B cell (primary cell): ENCODE results near the gene RPS10. TPM values are rescaled to one million over a fixed set of nuclear protein-coding genes. Genes with fewer than 3 reads are reported as not detected.

Source experiments
- ATAC-seq: fragments of 200-7000 bp; cut with Tn5 transposase; one replicate; pipeline ENCODE4 v1.10.0; 2021; ENCODE audit warnings: low read depth, mild to moderate bottlenecking, moderate number of reproducible peaks, moderate library complexity
- CTCF ChIA-PET: fragments of 350-600 bp; sonication (Branson Sonifier 250); formaldehyde crosslinking; loops from one replicate; lab custom pipeline; 2021; ENCODE audit warnings: antibody characterized with exemption, inconsistent platforms; lab: Charles Lee
- POLR2A ChIA-PET: fragments of 350-600 bp; sonication (Branson Sonifier 250); formaldehyde crosslinking; loops from one replicate; lab custom pipeline; 2021; ENCODE audit warnings: antibody characterized with exemption; lab: Charles Lee
- DNase-seq: peaks from one replicate; pipeline ENCODE4 v3.0.0; 2013
- H2AFZ ChIP-seq: 2 replicates; pipeline ENCODE4 v1.6.1; 2012; ENCODE audit warnings: mild to moderate bottlenecking, low read depth, low read length; ENCODE audit not compliant: insufficient read depth, poor library complexity, severe bottlenecking
- H3K27ac ChIP-seq, 2 donors: 1 replicate in 1 of 2; 2 replicates in 1 of 2; pipeline ENCODE4 v1.5.1; 2012 to 2013; ENCODE audit warnings: low read length in 2 of 2, mild to moderate bottlenecking in 2 of 2, moderate library complexity in 1 of 2
- H3K27me3 ChIP-seq, 4 experiments: fragments of 200-600 bp in 1 of 4; sonication (generic) in 1 of 4; replicated peaks in 1 of 4; 1 replicate in 2 of 4; 2 replicates in 2 of 4; pipeline versions ENCODE4 v1.6.1 to v1.7.0; 2013 to 2016; ENCODE audit warnings: low read length in 3 of 4, mild to moderate bottlenecking in 2 of 4, mixed read lengths in 1 of 4, moderate library complexity in 1 of 4; ENCODE audit not compliant: insufficient read depth in 4 of 4, control insufficient read depth in 3 of 4; ENCODE audit errors: control extremely low read depth in 1 of 4
- H3K36me3 ChIP-seq, 2 experiments: replicated peaks in 1 of 2; 1 replicate in 1 of 2; 2 replicates in 1 of 2; pipeline versions ENCODE4 v1.6.1 to v1.7.1; 2013; ENCODE audit warnings: low read length in 1 of 2; ENCODE audit not compliant: insufficient read depth in 2 of 2, control insufficient read depth in 1 of 2; ENCODE audit errors: control extremely low read depth in 1 of 2, extremely low read depth in 1 of 2
- H3K4me1 ChIP-seq, 2 donors: fragments of 200-600 bp in 1 of 2; sonication (generic) in 1 of 2; 1 replicate in 1 of 2; 2 replicates in 1 of 2; pipeline versions ENCODE4 v1.5.1 to v1.6.1; 2013 to 2017; ENCODE audit warnings: low read length in 2 of 2; ENCODE audit not compliant: control insufficient read depth in 2 of 2, insufficient read depth in 2 of 2
- H3K4me2 ChIP-seq: replicated peaks from 2 replicates; pipeline ENCODE3; 2012; ENCODE audit warnings: mild to moderate bottlenecking, low read depth, low read length; ENCODE audit not compliant: poor library complexity, severe bottlenecking
- H3K4me3 ChIP-seq, 5 experiments: fragments of 200-600 bp in 1 of 5; sonication (generic) in 1 of 5; 1 replicate in 3 of 5; 2 replicates in 2 of 5; pipeline versions ENCODE4 v1.5.1 to v1.7.0; 2011 to 2016; ENCODE audit warnings: low read length in 4 of 5, mild to moderate bottlenecking in 4 of 5, low read depth in 2 of 5, control low read depth in 1 of 5, moderate library complexity in 1 of 5; ENCODE audit not compliant: insufficient read depth in 1 of 5; ENCODE audit errors: control extremely low read depth in 1 of 5, extremely low read depth in 1 of 5
- H3K79me2 ChIP-seq: fragments of 200-600 bp; sonication (generic); one replicate; pipeline ENCODE4 v1.6.0; 2016; ENCODE audit warnings: low read length; ENCODE audit not compliant: control insufficient read depth, insufficient read depth
- H3K9ac ChIP-seq: fragments of 200-600 bp; sonication (generic); 2 replicates; pipeline ENCODE4 v1.6.1; 2017; ENCODE audit warnings: mild to moderate bottlenecking, low read length, moderate library complexity
- H3K9me3 ChIP-seq, 3 donors: one replicate each; pipeline versions ENCODE4 v1.6.1 to v1.7.1; 2013; ENCODE audit warnings: low read length in 2 of 3; ENCODE audit not compliant: control insufficient read depth in 2 of 3, insufficient read depth in 1 of 3; ENCODE audit errors: control extremely low read depth in 1 of 3
- H4K20me1 ChIP-seq: 2 replicates; pipeline ENCODE4 v1.6.0; 2012; ENCODE audit warnings: mild to moderate bottlenecking, low read length; ENCODE audit not compliant: insufficient read depth, control insufficient read depth, poor library complexity, severe bottlenecking
- H3K27ac Mint-ChIP-seq: one replicate; pipeline ENCODE4 v1.8.0; 2021; ENCODE audit warnings: mixed read lengths
- H3K27me3 Mint-ChIP-seq: one replicate; pipeline ENCODE4 v1.8.0; 2021; ENCODE audit warnings: mixed read lengths
- H3K4me1 Mint-ChIP-seq: one replicate; pipeline ENCODE4 v1.8.0; 2021; ENCODE audit warnings: mixed read lengths
- H3K4me3 Mint-ChIP-seq: one replicate; pipeline ENCODE4 v1.8.0; 2021; ENCODE audit warnings: mixed read lengths
- H3K9me3 Mint-ChIP-seq: one replicate; pipeline ENCODE4 v1.8.0; 2022; ENCODE audit warnings: mixed read lengths; ENCODE audit not compliant: insufficient read depth
- CTCF ChIP-seq: fragments of 200-600 bp; IDR thresholded peaks from one replicate; pipeline ENCODE4 v1.8.0; 2022; ENCODE audit warnings: antibody characterized with exemption, mild to moderate bottlenecking
- EZH2 ChIP-seq: IDR thresholded peaks from 2 replicates; pipeline ENCODE4 v1.6.1; 2012; ENCODE audit warnings: borderline replicate concordance, low read depth, mild to moderate bottlenecking, moderate library complexity, low read length; ENCODE audit not compliant: insufficient read depth, poor library complexity, severe bottlenecking
- WGBS: methylation state at CpG from one replicate; pipeline ENCODE4 v1.1.5; 2013; ENCODE audit warnings: missing lambda C conversion rate; ENCODE audit not compliant: insufficient coverage; 5-methylcytosine and 5-hydroxymethylcytosine counted together
- intact Hi-C: fragments of 100-400 bp; cut with micrococcal nuclease; formaldehyde crosslinking; loops from one replicate; pipeline ENCODE4 v1.10.0; 2022
- polyA plus RNA-seq: library from polyadenylated mRNA; depleted of rRNA; stranded (reverse); fragments of >200 nt; gene quantifications from 2 replicates; pipeline ENCODE4 v1.2.3, GENCODE V29; 2012
- total RNA-seq, 2 donors: library from RNA; stranded (reverse); fragments of 120-200 nt in 1 of 2; gene quantifications; 1 replicate in 1 of 2; 2 replicates in 1 of 2; pipeline versions ENCODE4 v1.2.3 to v1.2.4, GENCODE V29; 2013 to 2022

RPS10 gene
- total and polyA plus RNA-seq, 2 donors (not counting 1 experiment from before 2014, with no cell fraction given): 2,707 to 6,226 TPM

- Histone ChIP-seq H3K4me1 (peaks cover 4 to 11% of the 10 kb centered on the region in 2 donors), H3K27me3 (no peaks in the 10 kb centered on the region), H2AFZ (no peak overlapping the region), H3K36me3 (peaks cover 1 to 3% of the 10 kb centered on the region in 2 experiments), H3K9me3 (no peaks in the 10 kb centered on the region), H3K4me2 (no peak overlapping the region), H3K4me3 (no peak overlapping the region), H3K9ac (no peak overlapping the region), H3K79me2 (peaks cover 99% of the 10 kb centered on the region), H4K20me1 (peaks cover 57% of the 10 kb centered on the region), H3K27ac (peak overlapping the region in 1 of 2 donors; percentile 48)
- CTCF ChIA-PET: interaction anchor here (0.9 to 2.3 kb wide), 4 partner anchors 11 to 756 kb away, joined by 3 to 9 read pairs (median 4); no protein-coding TSS in a partner anchor
- DNase-seq (no peak), ATAC-seq (no peak)
- no CpG with 5 or more reads among the region's 5 CpGs for WGBS
- Mint-ChIP-seq H3K4me1 (peaks cover 53% of the 10 kb centered on the region), H3K4me3 (no peak overlapping the region), H3K9me3 (no peaks in the 10 kb centered on the region), H3K27ac (peak overlapping the region; percentile 28), H3K27me3 (no peaks in the 10 kb centered on the region)
- POLR2A ChIA-PET: no interaction called here
- TF ChIP-seq EZH2 (no peak), CTCF (no peak)
- intact Hi-C loops: no loop called here
Observed at GRCh38 chr6:34384321-34385153, 41.3 kb downstream of the RPS10 start.
